H7 (cell line): ENCODE results near the gene GPRIN2. TPM values are rescaled to one million over a fixed set of nuclear protein-coding genes. Genes with fewer than 3 reads are reported as not detected.

Experiments used
- DNase-seq: peaks from one replicate; pipeline ENCODE4 v3.0.0; 2012
- H3K27me3 ChIP-seq: 2 replicates; pipeline ENCODE4 v1.6.0; 2011; ENCODE audit warnings: mild to moderate bottlenecking, low read length; ENCODE audit not compliant: control insufficient read depth, insufficient read depth
- H3K36me3 ChIP-seq: replicated peaks from 2 replicates; pipeline ENCODE4 v1.5.1; 2011; ENCODE audit warnings: low read length; ENCODE audit not compliant: control insufficient read depth, insufficient read depth
- H3K4me3 ChIP-seq: 2 replicates; pipeline ENCODE4 v1.5.1; 2011; ENCODE audit warnings: low read depth, mild to moderate bottlenecking, control low read depth, low read length, moderate library complexity; ENCODE audit not compliant: insufficient read depth
- total RNA-seq: library from RNA; depleted of rRNA; stranded (reverse); fragments of >200 nt; shearing (Covaris generic); gene quantifications from 2 replicates; pipeline ENCODE4 v1.2.3, GENCODE V29; 2014

The GPRIN2 gene
- total RNA-seq, 1 experiment from 2014 or later = 4.3 TPM

GRCh38 chr10:46557319-46558121 lies 1.1 kb upstream of the GPRIN2 start:
- Histone ChIP-seq H3K36me3 (peaks cover 6% of the 10 kb centered on the region), H3K27me3 (peaks cover 35% of the 10 kb centered on the region), H3K4me3 (peak overlapping the region; percentile 69)
- peak; percentile 87 for DNase-seq

- H3K4me3 ChIP-seq = peak overlapping the region; percentile 69
- peaks cover 35% of the 10 kb centered on the region for H3K27me3 ChIP-seq
- peak; percentile 95 for DNase-seq
- peaks cover 6% of the 10 kb centered on the region for H3K36me3 ChIP-seq
Observed at GRCh38 chr10:46555713-46556514, 544 bp downstream of the GPRIN2 start.

GRCh38 chr10:46555366-46555712 lies 1.1 kb downstream of the GPRIN2 start:
- Histone ChIP-seq H3K27me3 (peaks cover 30% of the 10 kb centered on the region), H3K36me3 (peaks cover 6% of the 10 kb centered on the region), H3K4me3 (peak overlapping the region; percentile 69)
- peak; percentile 77 for DNase-seq

GRCh38 chr10:46554166-46554781 lies 2.2 kb downstream of the GPRIN2 start:
- no peak for DNase-seq
- H3K4me3 ChIP-seq = no peak overlapping the region
- peaks cover 8% of the 10 kb centered on the region for H3K36me3 ChIP-seq
- H3K27me3 ChIP-seq = peaks cover 28% of the 10 kb centered on the region

- no peak overlapping the region for H3K4me3 ChIP-seq
- DNase-seq = no peak
- H3K27me3 ChIP-seq = peaks cover 27% of the 10 kb centered on the region
- H3K36me3 ChIP-seq = peaks cover 8% of the 10 kb centered on the region
Observed at GRCh38 chr10:46553238-46554049, 3.0 kb downstream of the GPRIN2 start.

- Histone ChIP-seq H3K36me3 (peaks cover 8% of the 10 kb centered on the region), H3K27me3 (peaks cover 20% of the 10 kb centered on the region), H3K4me3 (no peak overlapping the region)
- DNase-seq = no peak
Observed at GRCh38 chr10:46552526-46553237, 3.8 kb downstream of the GPRIN2 start.

- no peak overlapping the region for H3K4me3 ChIP-seq
- peaks cover 8% of the 10 kb centered on the region for H3K36me3 ChIP-seq
- H3K27me3 ChIP-seq = peaks cover 13% of the 10 kb centered on the region; the same call in 1 of the 2 replicates
- DNase-seq = no peak
Observed at GRCh38 chr10:46551701-46552525, 4.5 kb downstream of the GPRIN2 start.

- Histone ChIP-seq H3K4me3 (no peak overlapping the region), H3K36me3 (peaks cover 8% of the 10 kb centered on the region), H3K27me3 (peaks cover 6% of the 10 kb centered on the region; the same call in 1 of the 2 replicates)
- DNase-seq = no peak
Observed at GRCh38 chr10:46550795-46551700, 5.4 kb downstream of the GPRIN2 start.

- H3K4me3 ChIP-seq = no peak overlapping the region
- DNase-seq = peak; percentile 59
Observed at GRCh38 chr10:46550076-46550790, 6.2 kb downstream of the GPRIN2 start.

GRCh38 chr10:46549171-46550075 lies 7.0 kb downstream of the GPRIN2 start:
- H3K27me3 ChIP-seq = no peaks in the 10 kb centered on the region
- DNase-seq = peak; percentile 68
- no peak overlapping the region for H3K4me3 ChIP-seq
- H3K36me3 ChIP-seq = peaks cover 8% of the 10 kb centered on the region

More at GRCh38 chr10:46550076-46550790, 6.2 kb downstream of the GPRIN2 start:
- H3K36me3 ChIP-seq = peaks cover 8% of the 10 kb centered on the region
- H3K27me3 ChIP-seq = no peaks in the 10 kb centered on the region

GRCh38 chr10:46548498-46549090 lies 7.9 kb downstream of the GPRIN2 start:
- DNase-seq = peak; percentile 51
- H3K27me3 ChIP-seq = no peaks in the 10 kb centered on the region
- no peak overlapping the region for H3K4me3 ChIP-seq
- H3K36me3 ChIP-seq = peaks cover 4% of the 10 kb centered on the region
